SU-DHL-6 (cell line): ENCODE results near the gene NRL.

Experiments
- CTCF ChIP-seq: fragments of 200-600 bp; sonication (generic); IDR thresholded peaks from one replicate; pipeline ENCODE4 v1.5.1; 2017; ENCODE audit warnings: antibody characterized with exemption, mild to moderate bottlenecking, low read length, moderate library complexity; ENCODE audit not compliant: insufficient read depth, poor library complexity, severe bottlenecking
- EZH2phosphoT487 ChIP-seq: fragments of 200-600 bp; sonication (generic), shearing (Covaris generic); conservative IDR thresholded peaks from 2 replicates; pipeline ENCODE4 v1.6.1; 2018; ENCODE audit warnings: mild to moderate bottlenecking, antibody characterized with exemption, low read length, moderate library complexity, mixed read lengths

GRCh38 chr14:24141097-24141880, 26.5 kb upstream of the NRL start, which contains the start of gene EMC9:
- no peak for TF ChIP-seq CTCF
- no peak for TF ChIP-seq EZH2phosphoT487
